Activated CD8-positive, alpha-beta memory T cell treated with anti-CD3 and anti-CD28 coated beads for 1 hour (primary cell): ENCODE measurements around the gene ZNF415.
A peak's percentile ranks its signal among the peaks of the same experiment; 100 is the strongest.
"Not testable (repeated sequence)": the region's sequence is repeated elsewhere in the genome, so short reads cannot be mapped to it uniquely, and the experiment has no call there.

Source experiments
- DNase-seq, 2 donors: peaks; one replicate each; pipeline ENCODE4 v3.0.0-alpha.2; 2020; ENCODE audit warnings: low read depth in 1 of 2; ENCODE audit errors: extremely low read depth in 1 of 2

Gene ZNF415

GRCh38 chr19:53132141-53132991 is at the start of gene ZNF415:
ZNF415 (minus strand) TSS chr19:53132910; CDS start chr19:53122676, 10,234 bp downstream.
- peak in 1 of 2 donors; percentile 21 for DNase-seq

- no peak for DNase-seq
Measured at GRCh38 chr19:53182202-53182601, 49.5 kb upstream of the ZNF415 start.

- DNase-seq: no peak
Measured at GRCh38 chr19:53177986-53178385, 45.3 kb upstream of the ZNF415 start.

GRCh38 chr19:53172889-53173288 is 40.2 kb upstream of the ZNF415 start:
- no peak for DNase-seq

- no peak for DNase-seq
Measured at GRCh38 chr19:53165691-53166091, 33.0 kb upstream of the ZNF415 start.

GRCh38 chr19:53161123-53161522 is 28.4 kb upstream of the ZNF415 start:
- no peak for DNase-seq

GRCh38 chr19:53160350-53160749 is 27.6 kb upstream of the ZNF415 start:
- DNase-seq: no peak

- DNase-seq: no peak
Measured at GRCh38 chr19:53158119-53158656, 25.5 kb upstream of the ZNF415 start.

- no peak for DNase-seq
Measured at GRCh38 chr19:53157626-53158025, 24.9 kb upstream of the ZNF415 start.

GRCh38 chr19:53156850-53157249 is 24.1 kb upstream of the ZNF415 start:
- no peak for DNase-seq

- no peak for DNase-seq
Measured at GRCh38 chr19:53147645-53148044, 14.9 kb upstream of the ZNF415 start.

- no peak for DNase-seq
Measured at GRCh38 chr19:53140351-53140750, 7.6 kb upstream of the ZNF415 start.

- DNase-seq: no peak
Measured at GRCh38 chr19:53136432-53136831, 3.7 kb upstream of the ZNF415 start.

- DNase-seq: no peak
Measured at GRCh38 chr19:53131727-53132126, 983 bp downstream of the ZNF415 start.

GRCh38 chr19:53131085-53131590 is 1.6 kb downstream of the ZNF415 start:
- no peak for DNase-seq

GRCh38 chr19:53130506-53130905 is 2.2 kb downstream of the ZNF415 start:
- DNase-seq: no peak

- not testable (repeated sequence) for DNase-seq
Measured at GRCh38 chr19:53126733-53127526, 5.8 kb downstream of the ZNF415 start.

GRCh38 chr19:53123400-53123799 is 9.3 kb downstream of the ZNF415 start:
- DNase-seq: no peak

GRCh38 chr19:53112286-53112685 is 20.4 kb downstream of the ZNF415 start:
- no peak for DNase-seq

GRCh38 chr19:53109527-53109926 is 23.2 kb downstream of the ZNF415 start:
- no peak for DNase-seq
